Retinal pigment epithelial cell (primary cell): ENCODE data around the gene ATP2B2.

ENCODE experiments used
- DNase-seq: peaks from one replicate; pipeline ENCODE4 v3.0.0-alpha.2; 2010; ENCODE audit warnings: low read depth
- H3K4me3 ChIP-seq: 2 replicates; pipeline ENCODE4 v1.5.1; 2011; ENCODE audit warnings: mild to moderate bottlenecking, low read length, control low read depth, moderate library complexity
- CTCF ChIP-seq: conservative IDR thresholded peaks from 2 replicates; pipeline ENCODE4 v1.5.1; 2011; ENCODE audit warnings: low read depth, low read length, control low read depth, inconsistent platforms

Gene ATP2B2

GRCh38 chr3:10290481-10291176, 214.8 kb downstream of the ATP2B2 start:
- TF ChIP-seq CTCF = no peak
- H3K4me3 ChIP-seq = no peak overlapping the region
- no peak for DNase-seq

GRCh38 chr3:10289787-10290355, 215.5 kb downstream of the ATP2B2 start:
- no peak for TF ChIP-seq CTCF
- no peak overlapping the region for H3K4me3 ChIP-seq
- DNase-seq = no peak

GRCh38 chr3:10289077-10289476, 216.3 kb downstream of the ATP2B2 start:
- H3K4me3 ChIP-seq = no peak overlapping the region
- no peak for TF ChIP-seq CTCF
- DNase-seq = no peak

GRCh38 chr3:10288575-10288960, 216.8 kb downstream of the ATP2B2 start:
- H3K4me3 ChIP-seq = no peak overlapping the region
- no peak for TF ChIP-seq CTCF
- DNase-seq = no peak

GRCh38 chr3:10287936-10288574, 217.3 kb downstream of the ATP2B2 start:
- no peak overlapping the region for H3K4me3 ChIP-seq
- DNase-seq = no peak
- no peak for TF ChIP-seq CTCF

GRCh38 chr3:10286596-10287295, 218.6 kb downstream of the ATP2B2 start:
- DNase-seq = peak; percentile 26

More at GRCh38 chr3:10286596-10287295, 218.6 kb downstream of the ATP2B2 start:
- H3K4me3 ChIP-seq = no peak overlapping the region
- peak; percentile 53 for TF ChIP-seq CTCF
